Brain microvascular endothelial cell (primary cell): Measurements from ENCODE around the gene ASS1.

Experiments used
- DNase-seq: peaks from one replicate; pipeline ENCODE4 v3.0.0-alpha.2; 2020
- H3K27ac ChIP-seq: fragments of 250-450 bp; sonication (Bioruptor Pico); 2 replicates; pipeline ENCODE4 v1.5.1; 2020; ENCODE audit warnings: mild to moderate bottlenecking, moderate library complexity
- H3K27me3 ChIP-seq: fragments of 250-450 bp; sonication (Bioruptor Pico); replicated peaks from 2 replicates; pipeline ENCODE4 v1.5.1; 2020; ENCODE audit warnings: mild to moderate bottlenecking
- H3K36me3 ChIP-seq: fragments of 250-450 bp; sonication (Bioruptor Pico); replicated peaks from 2 replicates; pipeline ENCODE4 v1.5.1; 2020; ENCODE audit warnings: mild to moderate bottlenecking
- H3K4me3 ChIP-seq: 2 replicates; pipeline ENCODE4 v1.5.1; 2011; ENCODE audit warnings: low read depth, mild to moderate bottlenecking, control low read depth, low read length, moderate library complexity
- CTCF ChIP-seq: IDR thresholded peaks from 2 replicates; pipeline ENCODE4 v1.5.1; 2011; ENCODE audit warnings: low read depth, mild to moderate bottlenecking, moderate library complexity, low read length, control low read depth, inconsistent platforms; ENCODE audit errors: missing control alignments
- in situ Hi-C: cut with HindIII; loops from 2 replicates; pipeline ENCODE4 v1.10.0; 2017; ENCODE audit warnings: low sequenced_read_pairs, low pct_ligation_motif_present

The ASS1 gene

GRCh38 chr9:130542038-130542437 is 97.3 kb downstream of the ASS1 start:
- no peaks in the 10 kb centered on the region for H3K36me3 ChIP-seq
- H3K27me3 ChIP-seq = no peaks in the 10 kb centered on the region
- in situ Hi-C loops = no loop called here
- no peak for DNase-seq
- no peak overlapping the region for H3K27ac ChIP-seq
- H3K4me3 ChIP-seq = no peak overlapping the region
- no peak for TF ChIP-seq CTCF

GRCh38 chr9:130542457-130543228 is 97.9 kb downstream of the ASS1 start:
- Histone ChIP-seq H3K36me3 (no peaks in the 10 kb centered on the region), H3K4me3 (no peak overlapping the region), H3K27ac (no peak overlapping the region), H3K27me3 (no peaks in the 10 kb centered on the region)
- in situ Hi-C loops = no loop called here
- DNase-seq = no peak
- no peak for TF ChIP-seq CTCF

GRCh38 chr9:130543368-130543767 is 98.6 kb downstream of the ASS1 start:
- no peak for DNase-seq
- Histone ChIP-seq H3K36me3 (no peaks in the 10 kb centered on the region), H3K27me3 (no peaks in the 10 kb centered on the region), H3K27ac (no peak overlapping the region), H3K4me3 (no peak overlapping the region)
- TF ChIP-seq CTCF = no peak
- in situ Hi-C loops = no loop called here

- no peak for DNase-seq
- in situ Hi-C loops = no loop called here
- Histone ChIP-seq H3K27me3 (no peaks in the 10 kb centered on the region), H3K27ac (no peak overlapping the region), H3K36me3 (no peaks in the 10 kb centered on the region), H3K4me3 (no peak overlapping the region)
- no peak for TF ChIP-seq CTCF
Measured at GRCh38 chr9:130543859-130544258, 99.1 kb downstream of the ASS1 start.

GRCh38 chr9:130544364-130544763 is 99.6 kb downstream of the ASS1 start:
- H3K4me3 ChIP-seq = no peak overlapping the region
- DNase-seq = no peak
- no peak overlapping the region for H3K27ac ChIP-seq
- no peaks in the 10 kb centered on the region for H3K36me3 ChIP-seq
- TF ChIP-seq CTCF = no peak
- in situ Hi-C loops = no loop called here
- H3K27me3 ChIP-seq = no peaks in the 10 kb centered on the region

GRCh38 chr9:130548103-130548502 is 103.3 kb downstream of the ASS1 start:
- DNase-seq = no peak
- in situ Hi-C loops = no loop called here
- no peak overlapping the region for H3K27ac ChIP-seq
- TF ChIP-seq CTCF = no peak
- H3K36me3 ChIP-seq = no peaks in the 10 kb centered on the region
- H3K4me3 ChIP-seq = no peak overlapping the region
- H3K27me3 ChIP-seq = no peaks in the 10 kb centered on the region
